HG03469 (cell line): ENCODE measurements around the gene SLC25A21.
"Not testable (repeated sequence)": the region's sequence is repeated elsewhere in the genome, so short reads cannot be mapped to it uniquely, and the experiment has no call there.

Source experiments
- ATAC-seq: cut with Tn5 transposase; IDR thresholded peaks from one replicate; pipeline ENCODE4 v1.9.1; 2021; ENCODE audit warnings: mild to moderate bottlenecking, moderate library complexity, moderate number of reproducible peaks; ENCODE audit not compliant: unreplicated experiment

The SLC25A21 gene

GRCh38 chr14:36996133-36996856, 176.1 kb downstream of the SLC25A21 start:
- ATAC-seq = no peak

- ATAC-seq = no peak
Observed at GRCh38 chr14:36989806-36990205, 182.6 kb downstream of the SLC25A21 start.

GRCh38 chr14:36988989-36989388, 183.4 kb downstream of the SLC25A21 start:
- no peak for ATAC-seq

- ATAC-seq = no peak
Observed at GRCh38 chr14:36988568-36988967, 183.8 kb downstream of the SLC25A21 start.

- ATAC-seq = no peak
Observed at GRCh38 chr14:36986407-36986806, 186.0 kb downstream of the SLC25A21 start.

- ATAC-seq = no peak
Observed at GRCh38 chr14:36981832-36982529, 190.4 kb downstream of the SLC25A21 start.

- ATAC-seq = not testable (repeated sequence)
Observed at GRCh38 chr14:36980413-36980812, 192.0 kb downstream of the SLC25A21 start.

- ATAC-seq = no peak
Observed at GRCh38 chr14:36979863-36980262, 192.5 kb downstream of the SLC25A21 start.

GRCh38 chr14:36976571-36977023, 195.8 kb downstream of the SLC25A21 start:
- ATAC-seq = no peak

GRCh38 chr14:36975834-36976233, 196.6 kb downstream of the SLC25A21 start:
- ATAC-seq = no peak

- ATAC-seq = no peak
Observed at GRCh38 chr14:36974985-36975384, 197.4 kb downstream of the SLC25A21 start.

GRCh38 chr14:36973806-36974442, 198.5 kb downstream of the SLC25A21 start:
- ATAC-seq = no peak

- no peak for ATAC-seq
Observed at GRCh38 chr14:36971263-36971855, 201.0 kb downstream of the SLC25A21 start.

GRCh38 chr14:36967892-36968555, 204.4 kb downstream of the SLC25A21 start:
- no peak for ATAC-seq

- ATAC-seq = no peak
Observed at GRCh38 chr14:36955967-36956366, 216.4 kb downstream of the SLC25A21 start.

- ATAC-seq = no peak
Observed at GRCh38 chr14:36955376-36955775, 217.0 kb downstream of the SLC25A21 start.

GRCh38 chr14:36952689-36953088, 219.7 kb downstream of the SLC25A21 start:
- no peak for ATAC-seq

GRCh38 chr14:36951380-36951911, 221.0 kb downstream of the SLC25A21 start:
- ATAC-seq = no peak

- ATAC-seq = no peak
Observed at GRCh38 chr14:36950812-36951211, 221.6 kb downstream of the SLC25A21 start.

- ATAC-seq = no peak
Observed at GRCh38 chr14:36949371-36949770, 223.0 kb downstream of the SLC25A21 start.
